HepG2 (cell line): ENCODE results near the gene HSD3B7. TPM values are rescaled to one million over a fixed set of nuclear protein-coding genes. Genes with fewer than 3 reads are reported as not detected.

Experiments
- AFF4 ChIP-seq: sonication (generic); formaldehyde crosslinking; IDR thresholded peaks from 2 replicates; pipeline ENCODE4 v1.4.0; 2020; ENCODE audit warnings: missing genetic modification reagents
- AKAP8 ChIP-seq: sonication (generic); formaldehyde crosslinking; IDR thresholded peaks from 2 replicates; pipeline ENCODE4 v1.5.1; 2020; ENCODE audit warnings: mild to moderate bottlenecking, missing genetic modification reagents
- HCFC1 ChIP-seq: fragments of 150-350 bp; IDR thresholded peaks from 2 replicates; pipeline ENCODE4 v1.6.1; 2014; ENCODE audit warnings: low read depth, low read length
- MIER3 ChIP-seq: IDR thresholded peaks from 2 replicates; pipeline ENCODE4 v1.6.1; 2016; ENCODE audit warnings: missing compliant biosample characterization, borderline replicate concordance
- MIXL1 ChIP-seq: IDR thresholded peaks from 2 replicates; pipeline ENCODE4 v1.6.1; 2016
- NR0B2 ChIP-seq: sonication (generic); formaldehyde crosslinking; IDR thresholded peaks from 2 replicates; pipeline ENCODE4 v1.4.0; 2020; ENCODE audit warnings: mild to moderate bottlenecking, missing genetic modification reagents
- RBM22 ChIP-seq: fragments of 200-400 bp; formaldehyde crosslinking; optimal IDR thresholded peaks from 2 replicates; pipeline ENCODE3; 2017; ENCODE audit warnings: mild to moderate bottlenecking, low read length, moderate library complexity
- SALL2 ChIP-seq: sonication (generic); formaldehyde crosslinking; IDR thresholded peaks from 2 replicates; pipeline ENCODE4 v1.8.1; 2023; ENCODE audit warnings: mild to moderate bottlenecking, missing genetic modification reagents, inconsistent platforms
- SMC3 ChIP-seq: IDR thresholded peaks from 2 replicates; pipeline ENCODE4 v1.6.1; 2011; ENCODE audit warnings: low read length, improper control_type of control experiment
- TRAFD1 ChIP-seq: sonication (generic); formaldehyde crosslinking; IDR thresholded peaks from 2 replicates; pipeline ENCODE4 v1.5.1; 2020; ENCODE audit warnings: missing genetic modification reagents, mild to moderate bottlenecking, borderline replicate concordance
- ZNF12 ChIP-seq: sonication (generic); formaldehyde crosslinking; IDR thresholded peaks from 2 replicates; pipeline ENCODE4 v1.5.0; 2020; ENCODE audit warnings: missing genetic modification reagents
- ZNF17 ChIP-seq: sonication (generic); formaldehyde crosslinking; IDR thresholded peaks from 2 replicates; pipeline ENCODE4 v1.5.0; 2020; ENCODE audit warnings: mild to moderate bottlenecking, missing genetic modification reagents
- ZNF260 ChIP-seq: sonication (generic); formaldehyde crosslinking; IDR thresholded peaks from 2 replicates; pipeline ENCODE4 v1.4.0; 2020; ENCODE audit warnings: missing genetic modification reagents, low read depth, mild to moderate bottlenecking, borderline replicate concordance
- ZNF317 ChIP-seq: sonication (generic); formaldehyde crosslinking; IDR thresholded peaks from 2 replicates; pipeline ENCODE4 v1.5.0; 2020; ENCODE audit warnings: mild to moderate bottlenecking, missing genetic modification reagents
- ZNF562 ChIP-seq: sonication (generic); formaldehyde crosslinking; IDR thresholded peaks from 2 replicates; pipeline ENCODE4 v1.8.0; 2022; ENCODE audit warnings: missing genetic modification reagents, borderline replicate concordance
- ZNF83 ChIP-seq: sonication (generic); formaldehyde crosslinking; IDR thresholded peaks from 2 replicates; pipeline ENCODE4 v1.4.0; 2020; ENCODE audit warnings: missing genetic modification reagents, mild to moderate bottlenecking, borderline replicate concordance
- ZNF879 ChIP-seq: sonication (generic); formaldehyde crosslinking; IDR thresholded peaks from 2 replicates; pipeline ENCODE4 v1.8.1; 2023; ENCODE audit warnings: missing genetic modification reagents
- polyA plus RNA-seq, 8 experiments: library from polyadenylated mRNA; depleted of rRNA in 3 of 8; stranded (reverse) in 7 of 8; unstranded in 1 of 8; fragments of >200 nt; fragmentation: Illumina TruSeq in 4 of 8; extraction: Trizol in 4 of 8; gene quantifications; 2 replicates each; pipeline versions ENCODE4 v1.2.1 to v1.2.3, GENCODE V29; 2011 to 2016; ENCODE audit warnings: low read depth in 4 of 8, missing spikeins in 1 of 8, mixed read lengths in 1 of 8; ENCODE audit not compliant: insufficient read depth in 1 of 8
- total RNA-seq, 5 experiments: library from RNA; depleted of rRNA; stranded (reverse); fragments of >200 nt; fragmentation: Illumina TruSeq; extraction: Trizol; gene quantifications; 2 replicates each; pipeline ENCODE4 v1.2.3, GENCODE V29; 2016; ENCODE audit warnings: low read depth in 1 of 5
- TF ChIP-seq, protein P1 (sequence below): sonication (generic); formaldehyde crosslinking; IDR thresholded peaks from 2 replicates; pipeline ENCODE4 v1.8.1; 2023; ENCODE audit warnings: missing genetic modification reagents, inconsistent platforms, borderline replicate concordance
- TF ChIP-seq, protein P2 (sequence below): sonication (generic); formaldehyde crosslinking; IDR thresholded peaks from 2 replicates; pipeline ENCODE4 v1.4.0; 2020; ENCODE audit warnings: missing genetic modification reagents; ENCODE audit errors: not compliant biosample characterization

HSD3B7 gene
- total and polyA plus RNA-seq, 2 of the 13 experiments (the other 11 are each of a cell fraction or from before 2014, with no cell fraction given), result 32.9 to 69.7 TPM

DNA sequence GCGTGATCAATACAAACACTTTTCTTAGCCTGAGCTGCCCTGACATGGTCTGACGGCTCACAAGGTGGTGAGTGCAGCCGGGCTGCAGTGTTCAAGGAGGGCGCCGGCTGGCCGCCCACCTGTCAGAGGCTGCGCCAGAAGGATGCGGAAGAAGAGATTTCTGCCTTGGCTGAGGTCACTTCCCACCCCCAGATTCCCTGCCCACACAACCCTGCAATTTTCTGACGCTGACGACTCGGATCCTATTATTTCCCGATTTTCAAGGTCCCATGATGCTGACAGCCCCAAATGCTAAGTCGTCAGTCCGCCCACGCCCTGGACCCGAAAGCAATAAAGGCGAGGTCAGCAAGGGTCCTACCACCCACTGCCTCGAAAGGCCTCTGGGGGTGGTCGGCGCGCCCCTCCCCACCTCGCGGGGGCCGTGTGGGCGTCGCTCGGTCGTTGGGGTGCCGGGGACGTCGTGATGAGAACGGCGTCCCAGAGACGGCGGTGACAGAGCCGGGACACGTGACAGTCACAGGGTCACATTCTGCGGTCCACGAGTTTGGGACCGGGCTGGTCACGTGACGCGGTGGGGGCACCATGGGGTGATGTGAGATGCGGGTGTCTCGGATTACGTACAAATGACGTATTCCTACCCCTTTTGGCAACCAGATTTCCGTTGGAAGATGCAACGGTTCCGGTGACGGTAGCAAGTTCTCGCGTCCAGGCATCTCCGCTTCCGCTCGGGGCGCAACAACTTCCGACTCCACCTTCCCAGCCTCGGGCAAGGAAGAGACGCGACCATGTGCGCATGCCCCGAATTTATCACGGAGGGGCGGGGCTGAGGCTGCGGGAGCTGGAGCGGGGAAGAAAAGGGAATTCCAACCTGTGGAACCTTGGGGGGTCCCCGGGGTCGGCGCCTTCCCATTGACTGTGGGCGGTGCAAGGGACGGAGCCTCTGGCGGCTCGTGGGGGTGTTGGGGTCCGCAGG is 48.0 kb downstream of the HSD3B7 start, which contains the start of gene STX4 (continued):
- no peak for TF ChIP-seq ZNF83 (CRISPR knock-in tag)
- TF ChIP-seq ZNF17 (CRISPR knock-in tag), result no peak
- no peak; the same call in 1 of the 2 replicates for TF ChIP-seq MIXL1
- no peak for TF ChIP-seq ZNF879 (CRISPR knock-in tag)
- TF ChIP-seq, protein P1, sequence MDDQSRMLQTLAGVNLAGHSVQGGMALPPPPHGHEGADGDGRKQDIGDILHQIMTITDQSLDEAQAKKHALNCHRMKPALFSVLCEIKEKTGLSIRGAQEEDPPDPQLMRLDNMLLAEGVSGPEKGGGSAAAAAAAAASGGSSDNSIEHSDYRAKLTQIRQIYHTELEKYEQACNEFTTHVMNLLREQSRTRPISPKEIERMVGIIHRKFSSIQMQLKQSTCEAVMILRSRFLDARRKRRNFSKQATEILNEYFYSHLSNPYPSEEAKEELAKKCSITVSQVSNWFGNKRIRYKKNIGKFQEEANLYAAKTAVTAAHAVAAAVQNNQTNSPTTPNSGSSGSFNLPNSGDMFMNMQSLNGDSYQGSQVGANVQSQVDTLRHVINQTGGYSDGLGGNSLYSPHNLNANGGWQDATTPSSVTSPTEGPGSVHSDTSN (CRISPR knock-in tag), result no peak
- TF ChIP-seq NR0B2 (CRISPR knock-in tag), result 0 out of 2 replicates have a peak, but pooled peaks have one; percentile 63
- TF ChIP-seq SMC3, result no peak
- TF ChIP-seq ZNF562 (CRISPR knock-in tag), result no peak
- TF ChIP-seq ZNF317 (CRISPR knock-in tag), result peak; percentile 41
- peak; percentile 83 for TF ChIP-seq HCFC1
- TF ChIP-seq AKAP8 (CRISPR knock-in tag), result peak; percentile 32; the same call in 1 of the 2 replicates
- TF ChIP-seq RBM22, result no peak
- TF ChIP-seq ZNF260 (CRISPR knock-in tag), result no peak
- TF ChIP-seq AFF4 (CRISPR knock-in tag), result no peak
- TF ChIP-seq ZNF12 (CRISPR knock-in tag), result no peak
- TF ChIP-seq MIER3 (CRISPR knock-in tag), result peak; percentile 38; the same call in 1 of the 2 replicates
- peak; percentile 49; the same call in 1 of the 2 replicates for TF ChIP-seq TRAFD1 (CRISPR knock-in tag)
- TF ChIP-seq SALL2, result peak; percentile 84
- TF ChIP-seq, protein P2, sequence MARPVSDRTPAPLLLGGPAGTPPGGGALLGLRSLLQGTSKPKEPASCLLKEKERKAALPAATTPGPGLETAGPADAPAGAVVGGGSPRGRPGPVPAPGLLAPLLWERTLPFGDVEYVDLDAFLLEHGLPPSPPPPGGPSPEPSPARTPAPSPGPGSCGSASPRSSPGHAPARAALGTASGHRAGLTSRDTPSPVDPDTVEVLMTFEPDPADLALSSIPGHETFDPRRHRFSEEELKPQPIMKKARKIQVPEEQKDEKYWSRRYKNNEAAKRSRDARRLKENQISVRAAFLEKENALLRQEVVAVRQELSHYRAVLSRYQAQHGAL, result no peak
